PFSK-1 (cell line): ENCODE data around the gene ZBTB9.

ENCODE experiments used
- FOXP2 ChIP-seq: optimal IDR thresholded peaks from 2 replicates; pipeline ENCODE3; 2011; ENCODE audit warnings: borderline replicate concordance, control low read depth, inconsistent platforms; ENCODE audit not compliant: insufficient read depth; ENCODE audit errors: extremely low read length, extremely low read depth
- POLR2AphosphoS5 ChIP-seq: IDR thresholded peaks from 2 replicates; pipeline ENCODE4 v1.6.1; 2012; ENCODE audit warnings: low read depth, mild to moderate bottlenecking, control low read depth, low read length, moderate library complexity
- REST ChIP-seq, 2 experiments: IDR thresholded peaks; 2 replicates each; pipeline versions ENCODE4 v1.6.1 to v1.8.0; 2011 to 2012; ENCODE audit warnings: low read depth in 2 of 2, low read length in 2 of 2, control low read depth in 1 of 2, inconsistent platforms in 1 of 2, mild to moderate bottlenecking in 1 of 2, moderate library complexity in 1 of 2; ENCODE audit not compliant: insufficient read depth in 1 of 2
- SIN3A ChIP-seq: IDR thresholded peaks from 2 replicates; pipeline ENCODE4 v1.6.1; 2012; ENCODE audit warnings: mild to moderate bottlenecking, low read length, moderate library complexity, borderline replicate concordance; ENCODE audit not compliant: insufficient read depth
- TAF1 ChIP-seq: IDR thresholded peaks from 2 replicates; pipeline ENCODE4 v1.6.1; 2012; ENCODE audit warnings: low read length, control low read depth, borderline replicate concordance; ENCODE audit not compliant: insufficient read depth

Gene ZBTB9

GRCh38 chr6:33428224-33428965 is 26.0 kb upstream of the ZBTB9 start:
- TF ChIP-seq REST (IDR thresholded peaks at IDR 0.05; ENCODE audit: insufficient read depth in 1 of 2, low read depth in 2 of 2, low read length in 2 of 2) (no peak), SIN3A (no peak), POLR2AphosphoS5 (no peak), FOXP2 (no peak), TAF1 (no peak)

GRCh38 chr6:33428966-33429749 is 25.2 kb upstream of the ZBTB9 start:
- TF ChIP-seq SIN3A (no peak), TAF1 (no peak)

GRCh38 chr6:33429750-33430052 is 24.7 kb upstream of the ZBTB9 start:
- TF ChIP-seq SIN3A (no peak), REST (IDR thresholded peaks at IDR 0.05; ENCODE audit: insufficient read depth in 1 of 2, low read depth in 2 of 2, low read length in 2 of 2) (no peak), FOXP2 (no peak), POLR2AphosphoS5 (no peak), TAF1 (no peak)

GRCh38 chr6:33430334-33430733 is 24.0 kb upstream of the ZBTB9 start:
- no peak for TF ChIP-seq FOXP2
- no peak for TF ChIP-seq SIN3A
- TF ChIP-seq POLR2AphosphoS5, result no peak
- no peak for TF ChIP-seq REST (IDR thresholded peaks at IDR 0.05; ENCODE audit: insufficient read depth in 1 of 2, low read depth in 2 of 2, low read length in 2 of 2)
- TF ChIP-seq TAF1, result no peak

- TF ChIP-seq POLR2AphosphoS5, result no peak
- no peak for TF ChIP-seq FOXP2
- TF ChIP-seq REST (IDR thresholded peaks at IDR 0.05; ENCODE audit: insufficient read depth in 1 of 2, low read depth in 2 of 2, low read length in 2 of 2), result no peak
- peak; percentile 89; the same call in 1 of the 2 replicates for TF ChIP-seq SIN3A
Measured at GRCh38 chr6:33430991-33431879, 23.1 kb upstream of the ZBTB9 start.
